CD4-positive, alpha-beta T cell (primary cell): ENCODE data around the gene ACER1. TPM values are rescaled to one million over a fixed set of nuclear protein-coding genes. Genes with fewer than 3 reads are reported as not detected.
"Not testable (repeated sequence)": the region's sequence is repeated elsewhere in the genome, so short reads cannot be mapped to it uniquely, and the experiment has no call there.

Source experiments
- ATAC-seq: fragments of 200-7000 bp; cut with Tn5 transposase; one replicate; pipeline ENCODE4 v1.10.0; 2022; ENCODE audit warnings: mild to moderate bottlenecking; ENCODE audit not compliant: poor library complexity
- CTCF ChIA-PET: fragments of 350-600 bp; sonication (Branson Sonifier 250); formaldehyde crosslinking; loops from one replicate; lab custom pipeline; 2021; ENCODE audit warnings: antibody characterized with exemption, inconsistent platforms; lab: Charles Lee
- POLR2A ChIA-PET: fragments of 350-600 bp; sonication (Branson Sonifier 250); formaldehyde crosslinking; loops from one replicate; lab custom pipeline; 2021; ENCODE audit warnings: antibody characterized with exemption, inconsistent platforms; lab: Charles Lee
- DNase-seq, 14 experiments: peaks; one replicate each; pipeline ENCODE4 v3.0.0-alpha.2; 2013 to 2020; ENCODE audit warnings: mixed read lengths in 2 of 14
- H3K27ac ChIP-seq, 2 donors: one replicate each; pipeline versions ENCODE4 v1.5.1 to v1.7.0; 2013; ENCODE audit warnings: low read length in 2 of 2, low read depth in 1 of 2, mild to moderate bottlenecking in 1 of 2
- H3K27me3 ChIP-seq, 2 experiments: 1 replicate in 1 of 2; 2 replicates in 1 of 2; pipeline versions ENCODE4 v1.6.1 to v1.7.0; 2013; ENCODE audit warnings: low read length in 2 of 2, control low read depth in 1 of 2, mild to moderate bottlenecking in 1 of 2, moderate library complexity in 1 of 2; ENCODE audit not compliant: insufficient read depth in 2 of 2, control insufficient read depth in 1 of 2
- H3K36me3 ChIP-seq: one replicate; pipeline ENCODE4 v1.6.1; 2013; ENCODE audit warnings: low read length, control low read depth; ENCODE audit not compliant: insufficient read depth
- H3K4me1 ChIP-seq: one replicate; pipeline ENCODE4 v1.6.1; 2013; ENCODE audit warnings: low read length, control low read depth; ENCODE audit not compliant: insufficient read depth
- H3K4me3 ChIP-seq: one replicate; pipeline ENCODE4 v1.5.1; 2013; ENCODE audit warnings: mild to moderate bottlenecking, low read length, moderate library complexity
- H3K9me3 ChIP-seq, 2 experiments: 1 replicate in 1 of 2; 2 replicates in 1 of 2; pipeline versions ENCODE4 v1.6.1 to v1.7.0; 2013; ENCODE audit warnings: low read length in 2 of 2, mild to moderate bottlenecking in 2 of 2, control low read depth in 1 of 2, moderate library complexity in 1 of 2; ENCODE audit not compliant: control insufficient read depth in 1 of 2, insufficient read depth in 1 of 2
- H3K27ac Mint-ChIP-seq: one replicate; pipeline ENCODE4 v1.8.0; 2020; ENCODE audit warnings: mixed read lengths
- H3K27me3 Mint-ChIP-seq: one replicate; pipeline ENCODE4 v1.8.0; 2021; ENCODE audit warnings: mixed read lengths
- H3K36me3 Mint-ChIP-seq: one replicate; pipeline ENCODE4 v1.8.0; 2021; ENCODE audit warnings: low read depth, mixed read lengths
- H3K4me1 Mint-ChIP-seq: one replicate; pipeline ENCODE4 v1.8.0; 2021; ENCODE audit warnings: low read depth, mixed read lengths
- H3K4me3 Mint-ChIP-seq: one replicate; pipeline ENCODE4 v1.8.0; 2020; ENCODE audit warnings: mild to moderate bottlenecking, mixed read lengths
- H3K9me3 Mint-ChIP-seq: one replicate; pipeline ENCODE4 v1.8.0; 2020; ENCODE audit warnings: mixed read lengths
- CTCF ChIP-seq: fragments of 200-600 bp; IDR thresholded peaks from one replicate; pipeline ENCODE4 v1.8.0; 2022; ENCODE audit warnings: antibody characterized with exemption, mild to moderate bottlenecking
- intact Hi-C, 2 experiments: fragments of 100-400 bp; cut with DNase I in 1 of 2; cut with micrococcal nuclease in 1 of 2; formaldehyde crosslinking; loops; one replicate each; pipeline versions ENCODE4 v1.15.1 to v1.9.0; 2023 to 2025; cut with DNase I, micrococcal nuclease
- total RNA-seq, 174 experiments: library from RNA in 2 of 174; stranded (reverse) in 2 of 174; gene quantifications; one replicate each; pipeline ENCODE4 v1.2.3 and lab custom pipeline; 2021 to 2026

The ACER1 gene
- total RNA-seq, 2 experiments from 2014 or later, result 2.7 to 3.1 TPM

GRCh38 chr19:6362027-6362350 lies 28.6 kb upstream of the ACER1 start:
- Histone ChIP-seq H3K4me3 (peak overlapping the region; percentile 86), H3K27me3 (no peaks in the 10 kb centered on the region), H3K4me1 (peaks cover 40% of the 10 kb centered on the region), H3K9me3 (no peaks in the 10 kb centered on the region), H3K27ac (peak overlapping the region; percentile 83), H3K36me3 (peaks cover 35% of the 10 kb centered on the region)
- peaks cover 27% of the 10 kb centered on the region for H3K4me1 Mint-ChIP-seq
- no peaks in the 10 kb centered on the region for H3K27me3 Mint-ChIP-seq
- H3K4me3 Mint-ChIP-seq, result peak overlapping the region; percentile 94
- CTCF ChIA-PET, result interaction anchor here (1.3 kb wide), 1 partner anchor 10 kb away, joined by 4 read pairs; no protein-coding TSS in a partner anchor
- H3K9me3 Mint-ChIP-seq, result no peaks in the 10 kb centered on the region
- ATAC-seq, result peak; percentile 3
- intact Hi-C loops, result loop anchor here (1.0 to 10.0 kb wide), 8 partner anchors 10 to 1563 kb away; partner anchors contain the start of genes ALKBH7 (in 1 of the 2), CTXN1 (in 1 of the 2), GTF2F1 (in 1 of the 2) and HSD11B1L (in 1 of the 2)
- H3K36me3 Mint-ChIP-seq, result peaks cover 56% of the 10 kb centered on the region
- DNase-seq, result peak in 1 of 14 experiments; percentile 33
- H3K27ac Mint-ChIP-seq, result peak overlapping the region; percentile 92
- TF ChIP-seq CTCF, result no peak
- POLR2A ChIA-PET, result interaction anchor here (1.2 to 6.3 kb wide), 4 partner anchors 10 to 120 kb away, joined by 3 to 172 read pairs (median 41); partner anchors contain the start of genes ALKBH7, DENND1C, GTF2F1 and KHSRP

GRCh38 chr19:6360857-6361216 lies 27.4 kb upstream of the ACER1 start:
- POLR2A ChIA-PET, result interaction anchor here (0.6 to 6.3 kb wide), 10 partner anchors 11 to 641 kb away, joined by 3 to 172 read pairs (median 4); partner anchors contain the start of genes ALKBH7, CATSPERD, DENND1C and GTF2F1
- H3K36me3 Mint-ChIP-seq, result peaks cover 52% of the 10 kb centered on the region
- intact Hi-C loops, result loop anchor here (1.0 to 10.0 kb wide), 6 partner anchors 11 to 1564 kb away; partner anchors contain the start of genes ALKBH7 (in 1 of the 2), CTXN1 (in 1 of the 2), GTF2F1 (in 1 of the 2) and HSD11B1L (in 1 of the 2)
- H3K27ac Mint-ChIP-seq, result peak overlapping the region; percentile 92
- H3K36me3 ChIP-seq, result peaks cover 27% of the 10 kb centered on the region
- CTCF ChIA-PET, result interaction anchor here (0.6 to 1.5 kb wide), 2 partner anchors 557 to 1543 kb away, joined by 3 read pairs; partner anchors contain the start of gene MAP2K7
- H3K9me3 Mint-ChIP-seq, H3K27me3 Mint-ChIP-seq, H3K27me3 ChIP-seq, DNase-seq, ATAC-seq, H3K9me3 ChIP-seq: not testable (repeated sequence)
- H3K4me1 Mint-ChIP-seq, result peaks cover 27% of the 10 kb centered on the region
- peak overlapping the region in 1 of 2 donors; percentile 83 for H3K27ac ChIP-seq
- H3K4me3 ChIP-seq, result peak overlapping the region; percentile 86
- peak overlapping the region; percentile 94 for H3K4me3 Mint-ChIP-seq
- peaks cover 40% of the 10 kb centered on the region for H3K4me1 ChIP-seq

GRCh38 chr19:6360445-6360844 lies 27.0 kb upstream of the ACER1 start:
- H3K9me3 Mint-ChIP-seq, H3K27ac ChIP-seq, H3K27ac Mint-ChIP-seq, H3K9me3 ChIP-seq, H3K4me3 ChIP-seq, H3K27me3 ChIP-seq, ATAC-seq, DNase-seq, H3K27me3 Mint-ChIP-seq: not testable (repeated sequence)
- Mint-ChIP-seq H3K36me3 (peaks cover 48% of the 10 kb centered on the region), H3K4me1 (peaks cover 27% of the 10 kb centered on the region), H3K4me3 (peak overlapping the region; percentile 94)
- Histone ChIP-seq H3K36me3 (peaks cover 23% of the 10 kb centered on the region), H3K4me1 (peaks cover 39% of the 10 kb centered on the region)
- ChIA-PET POLR2A (interaction anchor here (0.8 to 6.3 kb wide), 6 partner anchors 12 to 456 kb away, joined by 3 to 172 read pairs (median 16); partner anchors contain the start of genes ALKBH7, DENND1C, GTF2F1 and KHSRP), CTCF (interaction anchor here (0.6 to 1.5 kb wide), 2 partner anchors 557 to 1543 kb away, joined by 3 read pairs; partner anchors contain the start of gene MAP2K7)
- intact Hi-C loops, result loop anchor here in 1 of 2 experiments (5.0 to 10.0 kb wide), 4 partner anchors 504 to 1564 kb away; partner anchors contain the start of genes CTXN1, HSD11B1L, MICOS13 and SNAPC2
